T-helper 2 cell (primary cell): Measurements from ENCODE around the gene NUDT5.
"Not testable (repeated sequence)": the region's sequence is repeated elsewhere in the genome, so short reads cannot be mapped to it uniquely, and the experiment has no call there.

ENCODE experiments used
- DNase-seq, 5 experiments: peaks; one replicate each; pipeline versions ENCODE4 v3.0.0 to v3.0.0-alpha.2; 2012 to 2022
- total RNA-seq, 2 donors: gene quantifications; one replicate each; lab custom pipeline; 2026; lab: John Stamatoyannopoulos, UW

NUDT5 gene
- total RNA-seq = 26.8 to 36.4 reads per million in 2 donors

GRCh38 chr10:12195603-12196506 lies at the start of gene NUDT5, which contains the start of gene CDC123:
Gene NUDT5, minus strand, starts transcription at chr10:12195891. Its CDS starts 9,600 bp downstream, at chr10:12186291.
Gene CDC123, plus strand, starts transcription at chr10:12196188. Its CDS starts 58 bp downstream, at chr10:12196246.
- peak; percentile 63 to 95 (median 79) for DNase-seq

GRCh38 chr10:12243864-12244620 lies 48.4 kb upstream of the NUDT5 start:
- DNase-seq = no peak

GRCh38 chr10:12241810-12242529 lies 46.3 kb upstream of the NUDT5 start:
- DNase-seq = peak in 2 of 5 experiments; percentile 22 to 64

- no peak for DNase-seq
Measured at GRCh38 chr10:12238821-12239220, 43.1 kb upstream of the NUDT5 start.

- no peak for DNase-seq
Measured at GRCh38 chr10:12237265-12238220, 41.9 kb upstream of the NUDT5 start.

GRCh38 chr10:12235796-12236195 lies 40.1 kb upstream of the NUDT5 start:
- DNase-seq = no peak

- no peak for DNase-seq
Measured at GRCh38 chr10:12235116-12235694, 39.5 kb upstream of the NUDT5 start.

- DNase-seq = not testable (repeated sequence)
Measured at GRCh38 chr10:12234687-12235086, 39.0 kb upstream of the NUDT5 start.

GRCh38 chr10:12228851-12229250 lies 33.2 kb upstream of the NUDT5 start:
- DNase-seq = no peak

GRCh38 chr10:12226438-12226837 lies 30.7 kb upstream of the NUDT5 start:
- not testable (repeated sequence) for DNase-seq

GRCh38 chr10:12225444-12225843 lies 29.8 kb upstream of the NUDT5 start:
- no peak for DNase-seq

GRCh38 chr10:12221323-12222298 lies 25.9 kb upstream of the NUDT5 start:
- DNase-seq = no peak

- DNase-seq = no peak
Measured at GRCh38 chr10:12218991-12219390, 23.3 kb upstream of the NUDT5 start.

- DNase-seq = peak in 2 of 5 experiments; percentile 16 to 59
Measured at GRCh38 chr10:12214763-12215218, 19.1 kb upstream of the NUDT5 start.

GRCh38 chr10:12214093-12214492 lies 18.4 kb upstream of the NUDT5 start:
- DNase-seq = no peak

GRCh38 chr10:12213621-12214020 lies 17.9 kb upstream of the NUDT5 start:
- DNase-seq = no peak

- DNase-seq = no peak
Measured at GRCh38 chr10:12212454-12212853, 16.8 kb upstream of the NUDT5 start.

- no peak for DNase-seq
Measured at GRCh38 chr10:12208460-12208859, 12.8 kb upstream of the NUDT5 start.

- DNase-seq = no peak
Measured at GRCh38 chr10:12207114-12207513, 11.4 kb upstream of the NUDT5 start.

- no peak for DNase-seq
Measured at GRCh38 chr10:12205082-12205481, 9.4 kb upstream of the NUDT5 start.
